ENCODE measurements around the gene TAS2R40. TPM values are rescaled to one million over a fixed set of nuclear protein-coding genes. Genes with fewer than 3 reads are reported as not detected.
A peak's percentile ranks its signal among the peaks of the same experiment; 100 is the strongest.
"Not testable (repeated sequence)": the region's sequence is repeated elsewhere in the genome, so short reads cannot be mapped to it uniquely, and the experiment has no call there.

TAS2R40 gene
- total RNA-seq, 1 donor from 2014 or later: not detected

GRCh38 chr7:143177374-143178119, 44.3 kb upstream of the TAS2R40 start:
- Histone ChIP-seq H3K9ac (no peak overlapping the region), H3F3A (ENCODE audit: low read depth) (no peaks in the 10 kb centered on the region), H3K79me2 (ENCODE audit: low read depth) (no peaks in the 10 kb centered on the region), H3K27me3 (no peaks in the 10 kb centered on the region), H3K4me3 (no peak overlapping the region), H3K27ac (no peak overlapping the region), H3K9me3 (ENCODE audit: low read depth) (no peaks in the 10 kb centered on the region), H3K4me2 (no peak overlapping the region), H3K4me1 (no peaks in the 10 kb centered on the region), H4K20me1 (ENCODE audit: low read depth) (no peaks in the 10 kb centered on the region), H3K36me3 (no peaks in the 10 kb centered on the region), H2AFZ (replicated peaks) (no peak overlapping the region)
- no peak for DNase-seq (ENCODE audit: low spot score)
- no peaks in the 10 kb centered on the region for H3K36me3 Mint-ChIP-seq
- H3K4me3 Mint-ChIP-seq: no peak overlapping the region
- no peak overlapping the region for H3K27ac Mint-ChIP-seq
- H3K27me3 Mint-ChIP-seq (ENCODE audit: insufficient read depth, low read depth): no peaks in the 10 kb centered on the region
- H3K4me1 Mint-ChIP-seq: no peaks in the 10 kb centered on the region
- H3K9me3 Mint-ChIP-seq: no peaks in the 10 kb centered on the region
- TF ChIP-seq CTCF (IDR thresholded peaks at IDR 0.05) (no peak), EZH2 (IDR thresholded peaks at IDR 0.05) (no peak), EZH2phosphoT487 (IDR thresholded peaks at IDR 0.05) (no peak)

- not testable (repeated sequence) for H3K36me3 Mint-ChIP-seq; H3K9ac ChIP-seq; H3K4me1 Mint-ChIP-seq; H3K27ac Mint-ChIP-seq; H3K36me3 ChIP-seq; DNase-seq (ENCODE audit: low spot score); H3F3A ChIP-seq (ENCODE audit: low read depth); H3K4me3 ChIP-seq; H3K4me1 ChIP-seq; H3K79me2 ChIP-seq (ENCODE audit: low read depth); H4K20me1 ChIP-seq (ENCODE audit: low read depth); H3K4me3 Mint-ChIP-seq; H3K4me2 ChIP-seq; H3K27me3 Mint-ChIP-seq (ENCODE audit: insufficient read depth, low read depth); H2AFZ ChIP-seq (replicated peaks); H3K27me3 ChIP-seq; H3K9me3 Mint-ChIP-seq; H3K27ac ChIP-seq; H3K9me3 ChIP-seq (ENCODE audit: low read depth)
Measured at GRCh38 chr7:143180771-143181170, 41.1 kb upstream of the TAS2R40 start.

- Histone ChIP-seq H3K4me3 (no peak overlapping the region), H3K27me3 (no peaks in the 10 kb centered on the region), H3K9me3 (ENCODE audit: low read depth) (no peaks in the 10 kb centered on the region), H3K9ac (no peak overlapping the region), H3K79me2 (ENCODE audit: low read depth) (no peaks in the 10 kb centered on the region), H3K27ac (no peak overlapping the region), H3K4me1 (no peaks in the 10 kb centered on the region), H3K36me3 (no peaks in the 10 kb centered on the region), H3F3A (ENCODE audit: low read depth) (no peaks in the 10 kb centered on the region), H4K20me1 (ENCODE audit: low read depth) (no peaks in the 10 kb centered on the region), H2AFZ (replicated peaks) (peak overlapping the region; percentile 18), H3K4me2 (no peak overlapping the region)
- H3K4me1 Mint-ChIP-seq: no peaks in the 10 kb centered on the region
- DNase-seq (ENCODE audit: low spot score): no peak
- H3K27me3 Mint-ChIP-seq (ENCODE audit: insufficient read depth, low read depth): no peaks in the 10 kb centered on the region
- H3K4me3 Mint-ChIP-seq: no peak overlapping the region
- no peak overlapping the region for H3K27ac Mint-ChIP-seq
- H3K36me3 Mint-ChIP-seq: no peaks in the 10 kb centered on the region
- H3K9me3 Mint-ChIP-seq: no peaks in the 10 kb centered on the region
- TF ChIP-seq CTCF (IDR thresholded peaks at IDR 0.05) (no peak), EZH2phosphoT487 (IDR thresholded peaks at IDR 0.05) (no peak), EZH2 (IDR thresholded peaks at IDR 0.05) (no peak)
Measured at GRCh38 chr7:143181349-143181748, 40.5 kb upstream of the TAS2R40 start.

- Mint-ChIP-seq H3K4me1 (no peaks in the 10 kb centered on the region), H3K9me3 (no peaks in the 10 kb centered on the region)
Measured at GRCh38 chr7:143183024-143183423, 38.8 kb upstream of the TAS2R40 start, which contains the start of gene TAS2R39. TAS2R39 (plus strand) TSS chr7:143183419; CDS start chr7:143183419, 0 bp downstream.

More at GRCh38 chr7:143183024-143183423, 38.8 kb upstream of the TAS2R40 start, which contains the start of gene TAS2R39:
- Histone ChIP-seq H3K4me3 (no peak within 1 kb of the TSS), H3K4me2 (no peak within 1 kb of the TSS), H3K27ac (no peak within 1 kb of the TSS), H3K9me3 (ENCODE audit: low read depth) (no peaks in the 10 kb centered on the region), H2AFZ (replicated peaks) (no peak within 1 kb of the TSS), H3K36me3 (no peaks in the 10 kb centered on the region), H3K9ac (no peak within 1 kb of the TSS), H3F3A (ENCODE audit: low read depth) (no peaks in the 10 kb centered on the region), H3K27me3 (no peaks in the 10 kb centered on the region), H3K79me2 (ENCODE audit: low read depth) (no peaks in the 10 kb centered on the region), H3K4me1 (no peaks in the 10 kb centered on the region), H4K20me1 (ENCODE audit: low read depth) (no peaks in the 10 kb centered on the region)
- no peak for DNase-seq (ENCODE audit: low spot score)
- H3K4me3 Mint-ChIP-seq: no peak within 1 kb of the TSS
- H3K36me3 Mint-ChIP-seq: no peaks in the 10 kb centered on the region
- H3K27ac Mint-ChIP-seq: no peak within 1 kb of the TSS
- no peaks in the 10 kb centered on the region for H3K27me3 Mint-ChIP-seq (ENCODE audit: insufficient read depth, low read depth)
- TF ChIP-seq CTCF (IDR thresholded peaks at IDR 0.05): no peak
- no peak for TF ChIP-seq EZH2phosphoT487 (IDR thresholded peaks at IDR 0.05)

Data from neural progenitor cell (in vitro differentiated cells).